ENCODE measurements around the gene KIR3DL2.
"Not testable (repeated sequence)": the region's sequence is repeated elsewhere in the genome, so short reads cannot be mapped to it uniquely, and the experiment has no call there.

The KIR3DL2 gene

GRCh38 chr19:54873990-54874389 lies 23.7 kb downstream of the KIR3DL2 start, which contains the start of gene FCAR:
FCAR (plus strand) TSS chr19:54874235; CDS start chr19:54874290, 55 bp downstream.
- no peak for DNase-seq

- DNase-seq = no peak
Measured at GRCh38 chr19:54875506-54875905, 25.3 kb downstream of the KIR3DL2 start.

- DNase-seq = no peak
Measured at GRCh38 chr19:54877471-54877870, 27.2 kb downstream of the KIR3DL2 start.

GRCh38 chr19:54881884-54882283 lies 31.6 kb downstream of the KIR3DL2 start:
- no peak for DNase-seq

- no peak for DNase-seq
Measured at GRCh38 chr19:54882758-54883157, 32.5 kb downstream of the KIR3DL2 start.

- no peak for DNase-seq
Measured at GRCh38 chr19:54883228-54883627, 33.0 kb downstream of the KIR3DL2 start.

GRCh38 chr19:54888239-54888638 lies 38.0 kb downstream of the KIR3DL2 start:
- no peak for DNase-seq

- no peak for DNase-seq
Measured at GRCh38 chr19:54889566-54889965, 39.3 kb downstream of the KIR3DL2 start.

GRCh38 chr19:54893406-54893805 lies 43.2 kb downstream of the KIR3DL2 start:
- no peak for DNase-seq

GRCh38 chr19:54894106-54894505 lies 43.9 kb downstream of the KIR3DL2 start:
- not testable (repeated sequence) for DNase-seq

- DNase-seq = no peak
Measured at GRCh38 chr19:54896036-54896435, 45.8 kb downstream of the KIR3DL2 start.

GRCh38 chr19:54898685-54899084 lies 48.4 kb downstream of the KIR3DL2 start:
- DNase-seq = not testable (repeated sequence)

- DNase-seq = not testable (repeated sequence)
Measured at GRCh38 chr19:54899646-54900045, 49.4 kb downstream of the KIR3DL2 start.

- not testable (repeated sequence) for DNase-seq
Measured at GRCh38 chr19:54901153-54901552, 50.9 kb downstream of the KIR3DL2 start.

- DNase-seq = no peak
Measured at GRCh38 chr19:54902061-54902460, 51.8 kb downstream of the KIR3DL2 start.

GRCh38 chr19:54903303-54903702 lies 53.1 kb downstream of the KIR3DL2 start:
- DNase-seq = no peak

GRCh38 chr19:54904261-54904660 lies 54.0 kb downstream of the KIR3DL2 start:
- DNase-seq = not testable (repeated sequence)

- no peak for DNase-seq
Measured at GRCh38 chr19:54905421-54905802, 55.2 kb downstream of the KIR3DL2 start.

- no peak for DNase-seq
Measured at GRCh38 chr19:54905803-54906511, 55.7 kb downstream of the KIR3DL2 start, which contains the start of gene NCR1. NCR1 (plus strand) TSS chr19:54906148; CDS start chr19:54906188, 40 bp downstream.

- no peak for DNase-seq
Measured at GRCh38 chr19:54906819-54907218, 56.6 kb downstream of the KIR3DL2 start.

GRCh38 chr19:54907899-54908298 lies 57.7 kb downstream of the KIR3DL2 start:
- not testable (repeated sequence) for DNase-seq

Data from NCI-H1092 (cell line).